ENCODE data around the gene CHIT1.
"Not testable (repeated sequence)": the region's sequence is repeated elsewhere in the genome, so short reads cannot be mapped to it uniquely, and the experiment has no call there.

CHIT1 gene

DNA sequence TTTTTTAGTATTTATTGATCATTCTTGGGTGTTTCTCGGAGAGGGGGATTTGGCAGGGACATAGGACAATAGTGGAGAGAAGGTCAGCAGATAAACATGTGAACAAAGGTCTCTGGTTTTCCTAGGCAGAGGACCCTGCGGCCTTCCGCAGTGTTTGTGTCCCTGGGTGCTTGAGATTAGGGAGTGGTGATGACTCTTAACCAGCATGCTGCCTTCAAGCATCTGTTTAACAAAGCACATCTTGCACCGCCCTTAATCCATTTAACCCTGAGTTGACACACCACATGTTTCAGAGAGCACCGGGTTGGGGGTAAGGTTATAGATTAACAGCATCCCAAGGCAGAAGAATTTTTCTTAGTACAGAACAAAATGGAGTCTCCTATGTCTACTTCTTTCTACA lies 36.7 kb upstream of the CHIT1 start:
- DNase-seq (ENCODE audit: low read depth in 4 of 4, low spot score in 1 of 4) = not testable (repeated sequence)

- no peak for DNase-seq (ENCODE audit: low read depth in 4 of 4, low spot score in 1 of 4)
Observed at GRCh38 chr1:203265541-203265940, 36.1 kb upstream of the CHIT1 start.

- no peak for DNase-seq (ENCODE audit: low read depth in 4 of 4, low spot score in 1 of 4)
Observed at GRCh38 chr1:203264052-203264501, 34.6 kb upstream of the CHIT1 start.

DNA sequence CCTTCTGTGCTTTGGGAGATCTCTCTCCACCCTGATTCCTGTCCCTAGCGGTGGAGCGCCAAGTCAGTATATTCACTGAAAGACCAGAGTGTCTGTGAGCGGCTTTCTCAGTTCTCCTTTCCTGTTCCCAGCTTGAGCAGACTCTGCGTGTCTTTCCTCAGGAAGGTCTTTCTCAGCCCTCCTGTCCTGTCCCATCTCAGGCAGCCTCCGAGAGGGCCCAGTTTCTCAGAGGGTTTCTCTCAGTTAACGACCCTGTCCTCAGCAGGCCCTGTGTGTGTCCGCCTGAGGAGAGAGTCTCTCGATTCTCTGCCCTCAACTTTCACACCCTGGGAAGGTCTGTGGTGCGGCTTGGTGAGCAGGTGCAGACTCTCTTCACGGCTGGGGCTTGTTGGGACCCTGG lies 34.0 kb upstream of the CHIT1 start:
- no peak for DNase-seq (ENCODE audit: low read depth in 4 of 4, low spot score in 1 of 4)

GRCh38 chr1:203256636-203257035 lies 27.2 kb upstream of the CHIT1 start:
- not testable (repeated sequence) for DNase-seq (ENCODE audit: low read depth in 4 of 4, low spot score in 1 of 4)

GRCh38 chr1:203254782-203255181 lies 25.3 kb upstream of the CHIT1 start:
- not testable (repeated sequence) for DNase-seq (ENCODE audit: low read depth in 4 of 4, low spot score in 1 of 4)

GRCh38 chr1:203252678-203253077 lies 23.2 kb upstream of the CHIT1 start:
- no peak for DNase-seq (ENCODE audit: low read depth in 4 of 4, low spot score in 1 of 4)

- no peak for DNase-seq (ENCODE audit: low read depth in 4 of 4, low spot score in 1 of 4)
Observed at GRCh38 chr1:203251466-203251865, 22.0 kb upstream of the CHIT1 start.

GRCh38 chr1:203250911-203251310 lies 21.4 kb upstream of the CHIT1 start:
- no peak for DNase-seq (ENCODE audit: low read depth in 4 of 4, low spot score in 1 of 4)

- DNase-seq (ENCODE audit: low read depth in 4 of 4, low spot score in 1 of 4) = no peak
Observed at GRCh38 chr1:203244776-203245175, 15.3 kb upstream of the CHIT1 start.

DNA sequence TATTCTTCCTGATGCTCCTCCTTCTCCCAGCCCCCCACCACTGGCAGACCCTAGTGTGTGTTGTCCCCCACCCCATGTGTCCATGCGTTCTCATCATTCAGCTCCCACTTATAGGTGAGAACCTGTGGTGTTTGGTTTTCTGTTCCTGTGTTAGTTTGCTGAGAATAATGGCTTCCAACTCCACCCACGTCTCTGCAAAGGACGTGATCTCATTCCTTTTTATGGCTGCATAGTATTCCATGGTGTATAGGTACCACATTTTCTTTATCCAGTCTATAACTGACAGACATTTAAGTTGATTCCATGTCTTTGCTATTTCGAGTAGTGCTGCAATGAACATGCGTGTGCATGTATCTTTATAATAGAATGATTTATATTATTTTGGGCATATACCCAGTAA lies 12.2 kb upstream of the CHIT1 start:
- not testable (repeated sequence) for DNase-seq (ENCODE audit: low read depth in 4 of 4, low spot score in 1 of 4)

DNA sequence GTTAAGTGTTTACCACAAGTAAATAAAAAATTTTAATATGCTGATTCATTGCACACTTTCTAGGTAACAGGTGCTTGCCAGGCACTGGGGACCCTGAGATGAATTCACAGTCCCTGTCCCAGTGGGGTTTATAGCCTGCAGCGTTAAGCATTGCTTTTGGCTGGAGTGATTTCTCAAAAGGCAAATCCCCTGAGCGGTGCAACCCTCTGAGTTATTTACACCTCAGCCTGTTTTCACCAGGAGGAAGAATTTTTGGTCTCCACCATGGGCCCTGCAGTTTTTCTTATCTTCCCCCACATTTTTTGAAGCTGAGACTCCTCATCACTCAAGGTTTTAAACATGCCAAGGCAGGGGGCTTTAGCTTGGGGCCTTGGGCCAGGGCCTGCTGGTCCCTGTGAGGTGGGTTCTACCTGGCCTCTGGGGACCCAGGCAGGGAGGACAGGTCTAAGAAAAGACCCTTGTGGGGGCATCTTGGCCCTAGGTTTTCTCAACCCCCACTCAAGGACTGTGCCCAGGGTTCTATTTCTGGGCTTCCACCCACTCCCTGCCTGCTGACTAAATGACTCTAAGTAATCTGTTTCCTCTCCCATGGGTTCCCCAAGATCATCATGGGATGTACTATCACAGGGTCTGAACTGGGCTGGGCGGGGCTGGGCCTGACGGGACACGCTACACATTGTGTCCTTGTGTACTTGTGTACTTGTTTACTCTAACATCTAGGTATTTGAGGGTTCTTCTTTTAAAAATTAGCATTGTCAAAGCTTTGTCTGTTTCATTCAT lies 10.2 kb upstream of the CHIT1 start:
- DNase-seq (ENCODE audit: low read depth in 4 of 4, low spot score in 1 of 4) = no peak

- DNase-seq (ENCODE audit: low read depth in 4 of 4, low spot score in 1 of 4) = no peak
Observed at GRCh38 chr1:203239081-203239480, 9.6 kb upstream of the CHIT1 start.

DNA sequence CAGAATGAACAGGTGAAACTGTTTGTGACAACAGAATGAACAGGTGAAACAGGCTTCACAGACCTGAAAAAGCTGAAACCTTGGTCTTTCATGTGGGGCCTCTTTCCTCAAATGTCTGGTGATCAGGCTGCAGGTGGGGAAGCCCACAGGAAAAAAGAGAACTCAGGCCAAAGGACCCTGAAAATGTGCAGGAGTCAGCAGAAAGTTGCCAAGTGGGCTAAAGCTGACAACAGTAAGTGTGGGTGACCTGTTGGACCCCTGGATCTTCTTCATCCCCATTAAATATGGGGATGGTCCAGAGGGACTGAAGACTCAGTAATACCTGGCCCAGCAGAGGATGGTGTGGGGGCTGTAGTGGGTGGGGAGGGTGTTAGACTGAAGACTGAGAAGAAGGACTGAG lies 9.1 kb upstream of the CHIT1 start:
- DNase-seq (ENCODE audit: low read depth in 4 of 4, low spot score in 1 of 4) = no peak

DNA sequence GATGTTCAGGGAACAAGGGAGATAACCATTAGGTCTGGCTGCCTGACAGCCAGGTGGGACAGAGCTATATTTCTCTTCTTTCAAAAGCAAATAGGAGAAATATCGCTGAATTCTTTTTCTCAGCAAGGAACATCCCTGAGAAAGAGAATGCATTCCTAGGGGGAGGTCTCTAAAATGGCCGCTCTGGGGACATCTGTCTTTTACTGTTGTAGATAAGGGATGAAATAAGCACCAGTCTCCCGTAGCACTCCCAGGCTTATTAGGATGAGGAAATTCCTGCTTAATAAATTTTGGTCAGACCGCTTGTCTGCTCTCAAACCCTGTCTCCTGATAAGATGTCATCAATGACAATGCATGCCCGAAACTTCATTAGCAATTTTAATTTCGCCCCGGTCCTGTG lies 5.4 kb upstream of the CHIT1 start:
- DNase-seq (ENCODE audit: low read depth in 4 of 4, low spot score in 1 of 4) = not testable (repeated sequence)

DNA sequence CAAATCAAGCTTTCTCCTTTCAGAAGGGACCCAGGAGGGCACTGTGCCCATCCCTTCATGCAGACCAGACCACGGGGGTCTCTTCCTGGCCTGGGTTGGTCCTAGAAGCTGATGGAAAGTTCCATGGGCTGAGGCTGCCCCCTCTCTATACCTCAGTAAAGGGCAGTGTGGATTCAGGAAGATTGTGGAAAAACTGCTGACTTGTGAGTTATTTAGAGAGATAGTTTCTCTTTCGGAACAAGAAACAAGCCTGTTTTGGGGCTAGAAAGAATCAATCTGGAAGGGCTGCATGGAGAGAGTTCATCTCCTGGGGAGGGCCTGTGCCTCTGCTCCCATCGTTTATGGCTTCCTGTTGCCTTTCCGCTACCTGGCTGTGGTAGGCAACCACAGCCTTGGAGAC lies 803 bp downstream of the CHIT1 start:
- DNase-seq (ENCODE audit: low read depth in 4 of 4, low spot score in 1 of 4) = no peak

DNA sequence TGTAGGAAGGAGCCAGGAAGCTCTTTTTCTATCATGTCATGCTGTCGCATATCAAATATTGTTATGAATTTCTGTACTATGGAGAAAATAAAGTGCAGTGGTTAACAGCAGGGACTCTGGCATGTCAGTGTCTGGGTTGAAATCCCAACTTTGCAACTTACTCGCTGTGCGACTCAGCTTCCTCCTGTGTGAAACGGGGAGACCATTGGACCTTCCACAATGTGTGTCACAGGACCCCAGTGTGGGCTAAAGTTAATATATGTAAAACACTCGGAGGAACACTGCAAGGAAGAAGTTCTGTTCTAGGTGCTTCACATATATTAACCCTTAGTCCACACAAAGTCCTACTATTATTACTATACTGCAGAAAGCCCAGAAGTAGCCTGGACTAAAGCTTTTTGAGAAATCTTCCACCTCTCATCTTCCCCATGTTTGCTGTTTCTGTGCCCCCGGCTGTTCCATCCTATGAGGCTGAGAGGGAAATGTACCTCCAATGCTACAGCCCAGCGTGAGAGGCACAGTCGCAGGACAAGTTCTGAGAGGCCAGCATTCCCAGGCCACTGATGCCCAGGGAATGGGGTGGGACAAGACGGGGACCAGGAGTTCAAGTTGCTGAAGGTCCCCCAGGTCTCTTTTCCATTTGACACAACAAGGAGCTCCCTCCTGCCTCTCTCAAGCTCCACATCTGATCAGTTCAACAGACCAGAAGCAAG lies 1.9 kb downstream of the CHIT1 start:
- DNase-seq (ENCODE audit: low read depth in 4 of 4, low spot score in 1 of 4) = no peak

GRCh38 chr1:203225071-203225470 lies 4.4 kb downstream of the CHIT1 start:
- no peak for DNase-seq (ENCODE audit: low read depth in 4 of 4, low spot score in 1 of 4)

GRCh38 chr1:203223012-203223775 lies 6.3 kb downstream of the CHIT1 start:
- DNase-seq (ENCODE audit: low read depth in 4 of 4, low spot score in 1 of 4) = no peak

DNA sequence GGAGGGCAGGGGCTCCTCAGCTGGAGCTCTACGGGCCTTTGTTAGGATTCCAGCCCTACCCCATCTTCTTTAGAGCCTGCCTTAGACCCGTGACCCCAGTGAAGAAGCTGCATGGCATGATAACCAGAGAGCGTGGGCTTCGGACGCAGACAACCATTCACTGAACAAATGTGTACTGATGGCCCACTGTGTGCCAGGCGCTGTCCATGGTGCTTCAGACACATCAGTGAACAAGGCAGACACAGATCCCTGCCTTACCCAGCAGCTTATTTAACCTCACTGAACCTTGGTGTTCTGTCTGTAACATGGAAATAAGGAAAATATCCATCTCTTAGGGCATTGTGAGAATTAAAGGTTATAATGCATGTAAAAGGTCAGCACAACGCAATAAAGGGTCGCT lies 9.5 kb downstream of the CHIT1 start:
- no peak for DNase-seq (ENCODE audit: low read depth in 4 of 4, low spot score in 1 of 4)

- DNase-seq (ENCODE audit: low read depth in 4 of 4, low spot score in 1 of 4) = no peak
Observed at GRCh38 chr1:203219171-203219570, 10.3 kb downstream of the CHIT1 start.

GRCh38 chr1:203217668-203218067 lies 11.8 kb downstream of the CHIT1 start:
- no peak for DNase-seq (ENCODE audit: low read depth in 4 of 4, low spot score in 1 of 4)
